Fibroblast of mammary gland (primary cell): ENCODE data around the gene INO80.
"Not testable (repeated sequence)": the region's sequence is repeated elsewhere in the genome, so short reads cannot be mapped to it uniquely, and the experiment has no call there.

ENCODE experiments used
- DNase-seq: peaks from one replicate; pipeline ENCODE4 v3.0.0-alpha.2; 2010; ENCODE audit warnings: low read depth
- H3K4me3 ChIP-seq: 2 replicates; pipeline ENCODE4 v1.5.1; 2011; ENCODE audit warnings: low read depth, mild to moderate bottlenecking, low read length, moderate library complexity; ENCODE audit not compliant: control insufficient read depth
- CTCF ChIP-seq: conservative IDR thresholded peaks from 2 replicates; pipeline ENCODE4 v1.5.1; 2011; ENCODE audit warnings: low read depth, low read length, inconsistent platforms; ENCODE audit not compliant: control insufficient read depth, insufficient read depth

The INO80 gene

GRCh38 chr15:40974879-40975278 is 141.2 kb downstream of the INO80 start:
- no peak for TF ChIP-seq CTCF
- H3K4me3 ChIP-seq, result no peak overlapping the region
- DNase-seq, result no peak

GRCh38 chr15:40969363-40969762 is 146.7 kb downstream of the INO80 start:
- DNase-seq, result no peak

GRCh38 chr15:40968290-40969085 is 147.6 kb downstream of the INO80 start:
- no peak overlapping the region for H3K4me3 ChIP-seq
- no peak for DNase-seq
- TF ChIP-seq CTCF, result no peak

More at GRCh38 chr15:40969363-40969762, 146.7 kb downstream of the INO80 start:
- no peak overlapping the region for H3K4me3 ChIP-seq
- TF ChIP-seq CTCF, result no peak

GRCh38 chr15:40964634-40965033 is 151.4 kb downstream of the INO80 start:
- TF ChIP-seq CTCF, result no peak
- no peak for DNase-seq
- no peak overlapping the region for H3K4me3 ChIP-seq

- no peak overlapping the region for H3K4me3 ChIP-seq
- DNase-seq, result no peak
- no peak for TF ChIP-seq CTCF
Measured at GRCh38 chr15:40964006-40964405, 152.1 kb downstream of the INO80 start.

GRCh38 chr15:40963201-40963600 is 152.9 kb downstream of the INO80 start:
- TF ChIP-seq CTCF, result no peak
- H3K4me3 ChIP-seq, result no peak overlapping the region
- DNase-seq, result no peak

- DNase-seq, H3K4me3 ChIP-seq: not testable (repeated sequence)
Measured at GRCh38 chr15:40962317-40962716, 153.8 kb downstream of the INO80 start.

GRCh38 chr15:40961740-40962139 is 154.3 kb downstream of the INO80 start:
- H3K4me3 ChIP-seq, DNase-seq: not testable (repeated sequence)
